Activated T-cell treated with anti-CD3 and anti-CD28 coated beads for 48 hours (primary cell): ENCODE results near the gene EIF4E1B.

Experiments
- DNase-seq: peaks from one replicate; pipeline ENCODE4 v3.0.0-alpha.2; 2020; ENCODE audit warnings: low read depth

The EIF4E1B gene

DNA sequence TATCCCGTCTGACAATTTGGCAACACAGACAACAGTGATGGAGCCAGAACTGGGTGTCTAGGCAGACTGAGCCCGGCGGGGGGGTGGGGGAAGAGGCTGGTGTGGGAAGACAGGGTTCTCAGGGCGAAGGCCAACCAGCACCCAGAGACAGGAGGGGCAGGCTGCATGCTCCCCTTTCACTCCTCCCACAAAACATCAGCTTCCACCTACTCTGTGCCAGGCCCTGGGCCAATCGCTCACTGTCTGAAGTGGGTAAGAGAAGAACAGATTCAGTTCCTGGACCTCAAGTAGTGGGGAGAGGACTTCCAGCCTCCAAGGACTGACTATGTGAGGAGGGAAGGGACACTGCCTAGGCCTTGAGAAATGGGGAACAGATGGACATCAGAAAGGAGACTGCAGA lies 2.9 kb upstream of the EIF4E1B start:
- DNase-seq: no peak

- DNase-seq: no peak
Observed at GRCh38 chr5:176628406-176629228, 1.9 kb upstream of the EIF4E1B start.

GRCh38 chr5:176629317-176629852 lies 1.1 kb upstream of the EIF4E1B start:
- no peak for DNase-seq

- no peak for DNase-seq
Observed at GRCh38 chr5:176630681-176631222, 277 bp downstream of the EIF4E1B start.

DNA sequence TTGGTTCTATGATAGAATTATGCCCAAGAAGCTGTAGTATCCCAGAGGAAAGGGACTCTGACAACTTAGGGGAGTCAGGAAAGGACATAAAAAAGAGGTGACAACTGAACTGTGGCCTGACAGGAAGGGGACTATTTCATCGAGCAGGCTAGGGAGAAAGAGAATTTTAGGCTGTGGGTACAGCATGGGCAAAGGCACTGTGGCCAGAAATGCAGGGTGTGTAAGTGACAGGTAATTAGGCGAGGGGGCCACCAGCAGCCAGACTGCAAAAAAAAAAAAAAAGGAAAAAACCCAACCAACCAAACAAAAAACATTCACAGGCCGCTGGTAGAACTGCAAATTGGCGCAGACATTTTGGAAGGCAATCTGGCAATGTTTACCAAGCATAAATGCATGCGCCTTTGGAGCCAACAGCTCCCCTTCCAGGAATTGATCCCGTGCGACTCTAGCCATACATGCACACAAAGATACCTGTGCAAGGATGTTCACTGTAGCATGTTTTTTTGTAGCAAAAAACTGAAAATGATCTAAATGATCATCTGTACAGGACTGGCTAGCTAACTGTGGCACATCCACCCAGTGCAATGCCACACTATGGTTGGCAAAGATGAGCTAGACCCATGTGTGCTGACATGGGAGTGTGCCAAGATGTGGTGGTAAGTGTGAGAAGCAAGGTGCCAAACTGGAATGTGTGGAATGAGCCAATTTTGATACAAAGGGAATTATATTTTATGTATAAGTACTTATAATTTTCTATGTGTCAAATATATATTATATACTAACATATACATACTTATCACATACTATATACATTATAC lies 1.1 kb downstream of the EIF4E1B start:
- no peak for DNase-seq

- DNase-seq: no peak
Observed at GRCh38 chr5:176632745-176633144, 2.3 kb downstream of the EIF4E1B start.

- DNase-seq: no peak
Observed at GRCh38 chr5:176633598-176633997, 3.1 kb downstream of the EIF4E1B start.

DNA sequence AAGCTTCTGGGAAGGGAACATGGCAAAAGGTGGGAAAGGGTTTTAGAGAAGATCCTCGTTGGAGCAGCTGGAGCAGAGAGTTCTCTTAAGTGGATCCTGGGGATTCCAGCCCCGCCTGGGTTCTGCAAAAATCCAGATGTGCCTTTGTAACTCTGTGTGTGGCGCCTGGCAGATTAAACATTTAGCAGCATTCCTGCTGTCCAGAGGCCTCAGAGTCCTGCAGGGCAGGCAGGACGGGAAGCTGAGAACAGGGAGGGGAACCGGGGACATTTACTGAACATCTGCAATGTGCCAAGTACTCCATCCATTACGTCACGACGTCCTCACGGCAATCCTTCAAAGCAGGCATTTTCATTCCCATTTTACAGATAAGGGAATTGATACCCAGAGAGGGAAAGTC lies 6.0 kb downstream of the EIF4E1B start:
- no peak for DNase-seq

DNA sequence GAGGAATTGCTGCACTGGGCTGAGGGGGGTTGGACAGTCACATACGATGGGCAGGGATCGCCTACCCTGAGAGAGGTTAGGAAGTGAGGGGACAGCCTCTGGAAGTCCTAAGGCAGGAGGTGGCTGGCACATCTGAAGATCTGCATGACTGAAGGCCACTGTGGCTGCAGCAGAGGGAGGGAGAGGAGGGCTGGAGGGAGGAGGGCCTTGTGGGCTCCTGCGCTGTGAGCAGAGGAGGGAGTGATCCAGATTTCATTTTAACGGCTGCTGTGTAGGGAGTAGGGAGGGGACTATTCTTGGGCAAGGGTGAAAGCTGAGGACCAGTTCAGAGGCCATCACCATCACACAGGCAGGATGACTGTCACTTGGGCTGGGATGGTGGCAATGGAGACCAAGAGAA lies 7.1 kb downstream of the EIF4E1B start:
- no peak for DNase-seq

DNA sequence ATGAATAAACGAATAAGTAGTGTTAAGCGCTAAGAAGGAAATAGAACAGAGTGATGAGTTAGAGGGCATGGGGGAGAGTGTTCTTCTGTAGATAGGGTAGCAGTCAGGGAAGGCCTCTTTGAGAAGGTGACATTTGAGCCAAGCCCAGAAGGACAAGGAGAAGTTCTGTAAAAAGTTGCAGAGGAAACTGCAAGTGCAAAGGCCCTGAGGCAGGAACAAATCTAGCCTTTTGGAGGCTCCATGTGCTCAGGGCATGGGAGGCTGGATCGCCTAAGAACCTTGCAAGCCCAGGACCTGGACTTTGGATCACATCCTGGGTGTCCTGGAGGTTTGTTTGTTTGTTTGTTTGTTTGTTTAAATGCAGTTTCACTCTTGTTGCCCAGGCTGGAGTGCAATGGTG lies 8.0 kb downstream of the EIF4E1B start:
- no peak for DNase-seq

- DNase-seq: no peak
Observed at GRCh38 chr5:176639208-176639607, 8.7 kb downstream of the EIF4E1B start.

GRCh38 chr5:176639981-176640380 lies 9.5 kb downstream of the EIF4E1B start:
- DNase-seq: no peak

DNA sequence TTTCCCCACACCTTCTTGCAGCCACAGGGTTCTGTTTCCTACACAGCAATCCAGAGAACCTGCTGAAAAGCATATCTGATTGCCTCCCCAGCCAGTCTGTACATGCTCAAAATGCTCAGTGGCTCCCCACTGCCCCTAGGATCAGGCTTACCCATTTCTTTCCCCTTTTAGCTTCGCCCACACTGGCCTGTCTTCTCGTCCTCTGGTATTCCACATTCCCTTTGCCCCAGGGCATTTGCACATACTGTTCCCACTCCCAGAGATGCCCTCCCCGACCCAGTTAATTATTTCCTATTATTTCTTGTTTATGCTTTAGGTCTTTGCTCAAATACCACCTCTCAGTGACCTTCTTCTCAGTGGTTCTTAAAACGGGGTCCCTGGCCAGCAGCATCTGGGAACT lies 10.1 kb downstream of the EIF4E1B start:
- DNase-seq: no peak

GRCh38 chr5:176642675-176643490 lies 12.4 kb downstream of the EIF4E1B start:
- DNase-seq: no peak

DNA sequence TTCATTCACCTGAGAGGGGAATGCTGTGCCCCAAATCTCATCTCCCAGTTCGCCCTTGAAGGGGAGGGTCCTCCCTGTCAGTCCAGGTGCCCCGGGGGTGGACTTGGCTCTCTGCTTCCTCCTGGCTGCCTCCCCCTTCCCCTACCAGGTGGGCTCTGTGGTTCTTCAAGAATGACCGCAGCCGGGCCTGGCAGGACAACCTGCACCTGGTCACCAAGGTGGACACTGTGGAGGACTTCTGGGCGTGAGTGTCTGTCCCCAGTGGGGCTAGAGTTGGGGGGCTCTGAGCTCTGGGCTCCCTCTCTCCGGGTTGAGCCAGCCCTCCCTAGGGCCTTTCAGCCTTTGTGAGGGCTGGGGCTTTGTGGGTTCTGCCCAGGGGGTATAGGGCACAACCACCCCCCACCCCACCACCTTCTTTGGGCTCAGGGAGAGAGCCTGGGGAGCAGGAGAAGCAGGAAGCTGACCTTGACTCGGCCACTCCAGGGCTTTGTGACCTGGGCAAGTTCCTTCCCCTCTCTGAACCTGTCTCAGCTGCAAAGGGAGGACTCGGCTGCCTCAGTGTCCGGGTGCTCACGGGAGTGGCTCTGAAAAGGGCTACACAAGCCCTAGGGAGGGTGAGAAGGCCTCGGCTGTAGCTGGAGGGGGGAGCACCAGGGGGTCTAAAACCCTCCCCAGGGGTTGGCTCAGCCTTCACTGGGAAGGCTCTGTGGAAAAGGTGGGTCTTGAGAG lies 13.2 kb downstream of the EIF4E1B start:
- DNase-seq: no peak

DNA sequence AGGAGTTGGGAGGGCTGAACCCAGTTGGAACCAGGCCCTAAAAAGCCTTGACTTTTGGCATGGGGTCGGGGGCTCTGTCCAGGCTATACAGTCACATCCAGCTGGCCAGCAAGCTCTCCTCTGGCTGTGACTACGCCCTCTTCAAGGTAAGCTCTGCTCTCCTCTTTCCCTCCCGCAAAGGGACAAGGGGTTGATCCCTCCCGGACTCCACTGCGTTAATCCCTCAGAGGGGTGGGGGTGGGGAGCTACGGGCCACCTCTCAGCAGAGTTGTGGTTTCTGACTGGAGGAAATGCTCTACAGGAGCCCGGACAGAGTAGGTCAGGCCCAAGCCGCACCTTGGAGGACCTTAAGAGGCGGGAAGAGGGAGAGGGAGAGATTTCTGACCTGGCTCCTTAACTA lies 13.8 kb downstream of the EIF4E1B start:
- no peak for DNase-seq

DNA sequence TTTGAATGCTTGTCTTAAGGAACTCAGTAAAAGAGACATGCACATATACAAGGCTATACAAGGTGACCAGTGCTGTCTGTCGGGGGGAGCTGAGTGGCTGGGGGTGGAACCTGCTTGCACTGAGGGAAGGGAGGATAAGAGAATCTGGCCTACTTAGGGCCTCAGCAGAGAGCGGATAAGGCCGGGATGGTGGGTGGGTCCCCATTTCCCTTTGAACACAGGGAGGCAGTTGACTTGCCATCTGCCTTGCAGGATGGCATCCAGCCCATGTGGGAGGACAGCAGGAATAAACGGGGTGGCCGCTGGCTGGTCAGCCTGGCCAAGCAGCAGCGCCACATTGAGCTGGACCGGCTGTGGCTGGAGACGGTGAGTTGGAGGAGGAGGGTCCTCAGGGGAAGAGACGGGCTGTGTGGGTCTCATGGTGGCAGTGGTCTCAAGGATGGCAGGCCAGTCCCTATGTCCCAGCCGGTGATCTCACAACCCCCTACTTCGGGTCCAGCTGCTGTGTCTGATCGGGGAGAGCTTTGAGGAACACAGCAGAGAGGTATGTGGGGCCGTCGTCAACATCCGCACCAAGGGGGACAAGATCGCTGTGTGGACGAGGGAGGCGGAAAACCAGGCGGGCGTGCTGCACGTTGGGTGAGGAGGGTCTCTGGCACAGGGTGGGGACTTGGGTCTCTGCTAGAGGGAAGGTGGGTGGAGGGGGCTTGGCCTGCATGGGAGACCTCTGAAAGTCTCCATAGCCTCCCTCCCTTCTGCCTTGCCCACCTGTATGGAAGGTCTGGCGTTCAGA lies 14.6 kb downstream of the EIF4E1B start:
- no peak for DNase-seq

GRCh38 chr5:176646049-176646706 lies 15.7 kb downstream of the EIF4E1B start:
- DNase-seq: no peak

- DNase-seq: no peak
Observed at GRCh38 chr5:176646707-176647029, 16.2 kb downstream of the EIF4E1B start.
